Measurements from ENCODE around the gene SLC9A2.

The SLC9A2 gene

GRCh38 chr2:102620332-102620731, 979 bp downstream of the SLC9A2 start:
- DNase-seq, result no peak

DNA sequence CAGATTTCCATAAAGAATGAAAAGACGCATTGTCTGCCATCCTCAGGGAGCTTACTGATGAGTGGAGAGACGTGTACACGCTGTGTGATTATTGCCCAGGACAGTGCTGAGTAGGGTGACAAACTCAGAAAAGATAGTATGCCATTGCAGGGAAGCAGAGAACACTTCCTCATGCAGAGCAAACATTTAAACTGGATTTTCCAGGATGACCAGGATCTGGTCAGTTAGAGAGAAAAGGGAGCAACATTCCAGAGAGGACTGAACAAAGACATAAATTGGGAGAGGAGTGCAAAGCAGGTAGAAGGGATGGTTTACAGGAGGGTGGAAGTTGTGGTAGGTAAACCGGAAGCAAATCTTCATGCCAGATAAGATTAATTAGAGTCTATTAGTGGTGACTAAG, 2.3 kb downstream of the SLC9A2 start:
- DNase-seq, result no peak

DNA sequence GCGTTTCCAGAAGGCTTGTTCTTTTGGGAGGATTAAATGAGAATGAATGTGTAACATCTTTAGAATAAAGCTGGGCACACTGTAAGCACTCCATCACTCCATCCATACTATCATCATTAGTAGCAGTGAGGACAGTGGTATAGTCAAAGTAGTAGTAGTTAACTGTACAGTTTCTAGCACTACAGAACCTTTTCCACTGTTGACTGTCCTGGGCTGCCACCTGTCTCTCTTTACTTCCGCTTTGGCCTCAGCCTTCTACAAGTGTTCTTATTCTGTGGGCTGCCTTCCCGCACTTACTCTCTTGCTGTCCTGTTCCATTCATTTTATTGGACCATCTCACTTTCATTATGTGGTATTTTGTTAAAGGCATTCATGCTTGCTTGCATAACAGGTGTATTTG, 3.3 kb downstream of the SLC9A2 start:
- DNase-seq, result no peak

GRCh38 chr2:102630458-102630857, 11.1 kb downstream of the SLC9A2 start:
- DNase-seq, result no peak

GRCh38 chr2:102632380-102633175, 13.2 kb downstream of the SLC9A2 start:
- no peak for DNase-seq

DNA sequence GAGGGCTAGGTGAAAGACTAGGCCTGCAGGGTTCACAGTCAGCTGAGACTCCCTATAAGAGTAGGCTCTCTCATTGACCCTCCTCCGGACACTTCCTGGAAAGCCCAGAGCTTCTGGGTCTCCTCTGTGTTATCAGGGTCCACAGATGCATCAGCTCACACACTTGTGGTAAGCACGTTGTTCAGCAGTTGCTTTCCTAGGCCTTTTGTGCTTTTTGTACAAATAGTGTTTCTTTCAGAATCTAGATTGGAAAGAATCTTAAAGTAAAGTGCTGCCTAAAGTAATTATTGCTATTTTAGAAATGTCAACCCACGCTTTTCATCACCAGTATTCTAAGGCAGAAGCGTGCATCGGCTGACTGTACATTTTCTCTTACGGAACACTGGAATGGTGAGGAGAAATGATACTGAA, 15.5 kb downstream of the SLC9A2 start:
- DNase-seq, result no peak

DNA sequence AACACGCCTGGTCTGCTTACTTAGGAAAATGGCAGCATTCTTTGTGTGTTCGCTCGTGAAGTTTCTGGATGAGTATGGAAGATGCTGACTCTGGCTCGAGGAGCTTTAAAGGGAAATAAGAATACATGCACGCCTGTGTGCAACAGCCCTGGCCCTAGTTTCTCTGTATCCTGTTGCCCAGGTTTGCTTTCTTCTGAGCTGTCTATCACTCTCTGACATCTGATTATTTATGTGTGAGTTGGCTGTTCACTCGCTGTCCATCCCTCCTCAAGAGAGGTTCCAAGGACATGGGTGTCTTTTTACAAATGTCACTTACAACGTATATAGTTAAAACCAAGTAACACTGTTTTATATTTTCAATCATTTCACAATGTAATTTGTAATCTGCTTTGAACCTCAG, 16.0 kb downstream of the SLC9A2 start:
- DNase-seq, result no peak

- no peak for DNase-seq
Observed at GRCh38 chr2:102636283-102636907, 17.0 kb downstream of the SLC9A2 start.

GRCh38 chr2:102637358-102637757, 18.0 kb downstream of the SLC9A2 start:
- DNase-seq, result no peak

DNA sequence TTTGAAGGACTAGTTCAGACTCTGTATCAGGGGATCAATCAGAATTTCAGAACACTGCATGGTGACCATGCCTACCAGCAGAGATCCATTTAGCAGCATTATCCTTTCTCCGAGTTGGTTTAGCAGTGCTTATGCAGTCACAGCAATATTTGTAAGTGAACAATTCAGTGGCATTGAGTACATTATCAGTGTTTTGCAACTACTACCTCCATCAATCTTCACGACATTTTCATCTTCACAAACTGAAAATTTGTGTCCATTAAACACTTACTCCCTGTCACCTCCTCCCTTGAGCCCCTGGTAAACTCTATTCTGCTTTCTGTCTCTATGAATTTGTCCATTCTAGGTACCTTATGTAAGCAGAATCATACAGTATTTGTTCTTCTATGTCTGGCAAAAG, 20.1 kb downstream of the SLC9A2 start:
- DNase-seq, result no peak

DNA sequence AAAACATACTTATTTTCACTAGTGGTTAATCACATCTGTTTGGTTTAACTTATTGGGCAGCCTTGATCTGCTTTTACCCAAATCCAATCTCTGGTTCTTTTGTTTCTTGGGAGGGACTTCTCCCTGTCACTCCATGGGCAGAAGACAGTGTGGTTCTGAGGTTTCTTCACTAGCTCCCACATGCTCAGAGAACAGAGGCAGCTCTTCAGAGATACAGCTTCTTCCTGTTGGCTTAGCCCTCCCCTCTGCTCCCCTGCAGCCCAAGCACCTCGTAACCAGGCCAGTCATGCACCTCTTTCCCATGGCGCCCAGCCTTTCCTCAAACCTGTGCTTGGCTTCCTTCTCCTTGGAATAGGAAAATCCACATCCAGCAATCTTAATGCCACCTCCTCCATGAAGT, 32.8 kb downstream of the SLC9A2 start:
- no peak for DNase-seq

- DNase-seq, result no peak
Observed at GRCh38 chr2:102657770-102658169, 38.4 kb downstream of the SLC9A2 start.

- DNase-seq, result no peak
Observed at GRCh38 chr2:102660070-102660469, 40.7 kb downstream of the SLC9A2 start.

DNA sequence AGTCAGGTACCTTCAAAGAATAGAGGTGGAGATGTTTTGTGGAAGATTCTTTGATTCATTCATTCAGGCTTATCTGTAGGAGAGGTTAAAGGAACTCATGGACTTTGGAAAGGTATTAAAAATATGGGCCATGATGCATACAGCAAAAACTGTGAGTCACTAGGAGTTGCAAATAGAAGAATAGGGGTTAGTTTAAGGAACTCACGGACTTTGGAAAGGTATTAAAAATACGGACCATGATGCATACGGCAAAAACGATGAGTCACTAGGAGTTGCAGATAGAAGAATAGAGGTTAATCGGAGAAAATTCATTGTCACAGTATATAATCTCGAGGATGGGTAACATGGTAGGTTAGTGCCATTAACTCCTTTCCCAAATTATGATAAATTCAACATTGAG, 41.2 kb downstream of the SLC9A2 start:
- DNase-seq, result no peak

GRCh38 chr2:102661846-102662245, 42.5 kb downstream of the SLC9A2 start:
- no peak for DNase-seq

- DNase-seq, result no peak
Observed at GRCh38 chr2:102662833-102663232, 43.5 kb downstream of the SLC9A2 start.

DNA sequence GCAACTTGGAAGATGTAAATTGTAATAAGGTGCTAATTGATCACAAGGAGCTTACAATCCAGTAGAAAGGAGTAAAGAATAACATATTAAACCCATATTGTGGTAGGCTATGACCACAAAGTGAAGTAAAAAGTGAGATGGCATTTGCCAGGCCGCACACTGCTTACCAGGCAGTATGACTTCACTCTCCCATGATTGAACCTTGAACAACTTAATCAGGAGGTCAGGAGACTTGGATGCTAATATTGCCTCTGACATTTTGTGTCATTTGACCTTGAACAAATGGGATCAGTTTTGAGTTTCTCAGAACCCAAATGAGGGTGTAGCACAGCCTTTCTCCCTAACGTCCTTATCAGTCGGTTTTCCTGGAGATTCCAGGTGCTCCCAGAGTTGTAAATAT, 44.0 kb downstream of the SLC9A2 start:
- no peak for DNase-seq

DNA sequence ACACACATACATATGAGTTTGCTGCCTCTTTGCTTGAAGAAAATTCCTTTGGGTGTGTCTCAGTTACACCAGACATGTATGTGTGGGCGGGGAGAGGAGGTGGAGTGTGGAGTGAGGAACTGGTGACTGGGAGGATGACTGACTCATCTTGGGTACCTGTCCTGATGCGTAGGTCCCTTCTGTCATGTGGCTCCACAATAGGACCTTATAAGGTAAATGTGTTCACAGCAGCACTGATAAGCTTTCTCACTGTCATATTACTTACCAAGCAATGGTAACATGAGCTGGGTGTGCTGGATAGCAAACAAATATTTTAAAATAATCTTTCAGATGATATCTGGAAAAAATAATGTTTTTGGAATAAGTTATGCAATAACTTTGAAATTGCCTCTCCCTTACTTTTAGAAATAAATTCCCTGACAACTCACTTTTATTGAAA, 45.1 kb downstream of the SLC9A2 start:
- DNase-seq, result peak; percentile 17 to 24

- DNase-seq, result no peak
Observed at GRCh38 chr2:102667072-102667471, 47.7 kb downstream of the SLC9A2 start.

GRCh38 chr2:102668171-102668570, 48.8 kb downstream of the SLC9A2 start:
- no peak for DNase-seq

- no peak for DNase-seq
Observed at GRCh38 chr2:102669401-102669800, 50.0 kb downstream of the SLC9A2 start.

GRCh38 chr2:102672107-102672776, 52.9 kb downstream of the SLC9A2 start:
- peak; percentile 17 to 39 for DNase-seq

DNA sequence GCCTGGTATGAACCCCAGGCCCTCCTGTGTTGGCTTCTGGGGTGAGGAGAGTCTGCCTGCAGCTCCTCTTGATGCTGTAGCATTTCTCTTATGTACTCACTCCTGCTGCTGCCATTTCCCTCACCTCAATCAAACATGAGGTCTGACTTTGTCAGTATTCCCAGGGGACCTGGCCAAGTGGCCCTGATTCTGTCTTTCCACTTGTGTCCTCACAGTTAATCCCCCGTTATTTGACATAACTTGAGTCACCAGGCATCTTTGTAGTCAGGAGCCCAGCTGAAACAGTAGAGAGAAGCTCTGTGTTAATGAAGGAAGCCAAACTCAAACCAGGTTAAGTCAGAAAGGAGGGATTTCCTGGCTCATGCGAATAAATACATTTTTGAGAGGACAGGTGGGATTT, 55.0 kb downstream of the SLC9A2 start:
- no peak for DNase-seq

DNA sequence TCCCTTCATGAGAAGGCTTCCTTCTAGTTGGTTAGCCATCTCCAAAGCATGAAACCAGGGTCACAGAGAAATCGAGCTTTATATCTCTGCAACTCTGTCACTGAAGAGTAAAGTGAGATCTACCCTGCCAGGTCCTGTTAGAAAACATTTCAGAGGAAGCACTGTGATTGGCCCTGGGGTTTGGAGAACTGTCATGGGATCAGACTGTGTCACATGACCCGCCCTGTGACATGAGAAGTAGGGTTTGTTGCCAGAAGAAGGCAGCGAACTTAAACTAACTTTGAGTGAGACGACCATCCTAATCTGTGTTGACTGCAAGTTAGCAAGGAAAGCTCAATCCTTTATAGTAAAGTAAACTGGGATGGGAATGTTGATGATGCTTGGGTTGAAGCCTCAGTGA, 55.5 kb downstream of the SLC9A2 start:
- no peak for DNase-seq

Data from inflammatory macrophage (primary cell).